Panc1 (cell line): Measurements from ENCODE around the gene CKAP2L. TPM values are rescaled to one million over a fixed set of nuclear protein-coding genes. Genes with fewer than 3 reads are reported as not detected.

Source experiments
- ATAC-seq: fragments of 200-7000 bp; cut with Tn5 transposase; 2 replicates; pipeline ENCODE4 v1.9.1; 2020; ENCODE audit warnings: mild to moderate bottlenecking, moderate library complexity
- BruUV-seq: library from RNA; stranded (reverse); fragments of 400-500 nt; replicated peaks from 2 replicates; lab custom pipeline; 2021; lab: Mats Ljungman, UMichigan
- CTCF ChIA-PET: fragments of 300-600 bp; sonication (Branson Sonifier 250); formaldehyde crosslinking; loops from one replicate; lab custom pipeline; 2022; ENCODE audit warnings: antibody characterized with exemption; lab: Charles Lee
- POLR2A ChIA-PET: fragments of 300-600 bp; sonication (Branson Sonifier 250); formaldehyde crosslinking; loops from one replicate; lab custom pipeline; 2022; ENCODE audit warnings: antibody characterized with exemption; lab: Charles Lee
- DNase-seq: peaks from one replicate; pipeline ENCODE4 v3.0.0-alpha.2; 2010; ENCODE audit warnings: low read depth, low spot score
- H3K27ac ChIP-seq: 2 replicates; pipeline ENCODE4 v1.5.1; 2011; ENCODE audit warnings: mild to moderate bottlenecking, low read length, inconsistent platforms
- H3K27me3 ChIP-seq: fragments of 200-500 bp; sonication (Bioruptor generic); 2 replicates; pipeline ENCODE4 v1.6.0; 2014; ENCODE audit warnings: low read length, inconsistent platforms; ENCODE audit not compliant: control insufficient read depth, insufficient read depth
- H3K36me3 ChIP-seq: fragments of 200-500 bp; sonication (Bioruptor generic); 2 replicates; pipeline ENCODE4 v1.5.1; 2014; ENCODE audit warnings: inconsistent platforms, mild to moderate bottlenecking, low read length, moderate library complexity; ENCODE audit not compliant: control insufficient read depth, insufficient read depth
- H3K4me1 ChIP-seq: 2 replicates; pipeline ENCODE4 v1.5.1; 2011; ENCODE audit warnings: inconsistent platforms, mild to moderate bottlenecking, low read length, moderate library complexity; ENCODE audit not compliant: control insufficient read depth, insufficient read depth
- H3K4me3 ChIP-seq, 2 experiments: 2 replicates each; pipeline ENCODE4 v1.5.1; 2011 to 2012; ENCODE audit warnings: low read depth in 2 of 2, low read length in 2 of 2, mild to moderate bottlenecking in 2 of 2, inconsistent platforms in 1 of 2, moderate library complexity in 1 of 2
- H3K9me3 ChIP-seq: fragments of 200-500 bp; sonication (Bioruptor generic); 2 replicates; pipeline ENCODE4 v1.5.1; 2014; ENCODE audit warnings: low read depth, mild to moderate bottlenecking, inconsistent platforms, low read length, moderate library complexity; ENCODE audit not compliant: control insufficient read depth, insufficient read depth
- POLR2AphosphoS5 ChIP-seq: IDR thresholded peaks from 2 replicates; pipeline ENCODE4 v1.6.1; 2012; ENCODE audit warnings: mild to moderate bottlenecking, low read depth, low read length, moderate library complexity
- SIN3A ChIP-seq: IDR thresholded peaks from 2 replicates; pipeline ENCODE4 v1.6.1; 2012; ENCODE audit warnings: low read depth, mild to moderate bottlenecking, low read length, moderate library complexity, borderline replicate concordance; ENCODE audit not compliant: insufficient read depth
- TCF7L2 ChIP-seq: IDR thresholded peaks from 2 replicates; pipeline ENCODE4 v1.6.1; 2011; ENCODE audit warnings: mild to moderate bottlenecking, low read depth, low read length, inconsistent platforms
- in situ Hi-C: cut with HindIII; loops from 2 replicates; pipeline ENCODE4 v1.10.0; 2016; ENCODE audit warnings: low sequenced_read_pairs, low pct_unique_long_range_greater_than_20kb
- intact Hi-C: fragments of 100-400 bp; cut with micrococcal nuclease; formaldehyde crosslinking; loops from one replicate; pipeline ENCODE4 v1.10.0; 2022; ENCODE audit not compliant: unreplicated experiment
- total RNA-seq: library from RNA; stranded (reverse); gene quantifications from one replicate; pipeline ENCODE4 v1.2.1, GENCODE V29; 2021; ENCODE audit not compliant: unreplicated experiment
- TF ChIP-seq, protein P1 (sequence below), 2 experiments: IDR thresholded peaks; 2 replicates each; pipeline ENCODE4 v1.6.1; 2011 to 2012; ENCODE audit warnings: low read depth in 2 of 2, control low read depth in 1 of 2, low read length in 1 of 2, mild to moderate bottlenecking in 1 of 2, moderate library complexity in 1 of 2; ENCODE audit not compliant: insufficient read depth in 1 of 2
- TF ChIP-seq, protein P2 (sequence below): fragments of 450-650 bp; IDR thresholded peaks from 2 replicates; pipeline ENCODE4 v1.5.1; 2017; ENCODE audit warnings: mild to moderate bottlenecking

CKAP2L gene
- total RNA-seq, 1 experiment from 2014 or later: 27.0 TPM

DNA sequence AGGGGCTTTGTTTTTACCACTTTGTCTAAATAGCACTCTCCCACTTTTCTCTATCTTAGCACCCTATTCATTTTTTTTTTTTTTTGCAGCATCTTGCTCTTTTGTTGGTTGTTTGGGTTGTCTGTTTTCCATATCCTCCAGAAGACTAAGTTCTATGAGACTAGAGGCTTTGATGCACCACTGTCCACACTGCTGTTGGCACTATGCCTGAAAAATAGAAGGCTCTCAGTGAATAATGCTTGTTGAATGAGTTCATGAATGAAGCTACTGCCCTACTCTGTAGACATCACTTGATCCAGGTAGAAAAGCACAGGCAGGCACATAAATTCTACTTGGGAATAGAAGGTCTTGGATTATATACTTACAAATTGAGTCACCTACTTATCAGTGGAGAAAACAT is 12.6 kb upstream of the CKAP2L start:
- DNase-seq (no peak), ATAC-seq (no peak)
- no peak overlapping the region for H3K4me3 ChIP-seq
- no peaks in the 10 kb centered on the region for H3K27me3 ChIP-seq
- no peak overlapping the region for H3K27ac ChIP-seq
- in situ Hi-C loops (no loop called here), intact Hi-C loops (no loop called here)
- TF ChIP-seq, protein P1, sequence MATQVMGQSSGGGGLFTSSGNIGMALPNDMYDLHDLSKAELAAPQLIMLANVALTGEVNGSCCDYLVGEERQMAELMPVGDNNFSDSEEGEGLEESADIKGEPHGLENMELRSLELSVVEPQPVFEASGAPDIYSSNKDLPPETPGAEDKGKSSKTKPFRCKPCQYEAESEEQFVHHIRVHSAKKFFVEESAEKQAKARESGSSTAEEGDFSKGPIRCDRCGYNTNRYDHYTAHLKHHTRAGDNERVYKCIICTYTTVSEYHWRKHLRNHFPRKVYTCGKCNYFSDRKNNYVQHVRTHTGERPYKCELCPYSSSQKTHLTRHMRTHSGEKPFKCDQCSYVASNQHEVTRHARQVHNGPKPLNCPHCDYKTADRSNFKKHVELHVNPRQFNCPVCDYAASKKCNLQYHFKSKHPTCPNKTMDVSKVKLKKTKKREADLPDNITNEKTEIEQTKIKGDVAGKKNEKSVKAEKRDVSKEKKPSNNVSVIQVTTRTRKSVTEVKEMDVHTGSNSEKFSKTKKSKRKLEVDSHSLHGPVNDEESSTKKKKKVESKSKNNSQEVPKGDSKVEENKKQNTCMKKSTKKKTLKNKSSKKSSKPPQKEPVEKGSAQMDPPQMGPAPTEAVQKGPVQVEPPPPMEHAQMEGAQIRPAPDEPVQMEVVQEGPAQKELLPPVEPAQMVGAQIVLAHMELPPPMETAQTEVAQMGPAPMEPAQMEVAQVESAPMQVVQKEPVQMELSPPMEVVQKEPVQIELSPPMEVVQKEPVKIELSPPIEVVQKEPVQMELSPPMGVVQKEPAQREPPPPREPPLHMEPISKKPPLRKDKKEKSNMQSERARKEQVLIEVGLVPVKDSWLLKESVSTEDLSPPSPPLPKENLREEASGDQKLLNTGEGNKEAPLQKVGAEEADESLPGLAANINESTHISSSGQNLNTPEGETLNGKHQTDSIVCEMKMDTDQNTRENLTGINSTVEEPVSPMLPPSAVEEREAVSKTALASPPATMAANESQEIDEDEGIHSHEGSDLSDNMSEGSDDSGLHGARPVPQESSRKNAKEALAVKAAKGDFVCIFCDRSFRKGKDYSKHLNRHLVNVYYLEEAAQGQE (IDR thresholded peaks at IDR 0.05; ENCODE audit: insufficient read depth in 1 of 2, low read depth in 2 of 2, low read length in 1 of 2): no peak
- no peak for TF ChIP-seq SIN3A
- no peak for TF ChIP-seq TCF7L2
- ChIA-PET CTCF (no interaction called here), POLR2A (no interaction called here)
- no peaks in the 10 kb centered on the region for H3K4me1 ChIP-seq
- no TSS peak for BruUV-seq
- H3K36me3 ChIP-seq: no peaks in the 10 kb centered on the region
- no peaks in the 10 kb centered on the region for H3K9me3 ChIP-seq

DNA sequence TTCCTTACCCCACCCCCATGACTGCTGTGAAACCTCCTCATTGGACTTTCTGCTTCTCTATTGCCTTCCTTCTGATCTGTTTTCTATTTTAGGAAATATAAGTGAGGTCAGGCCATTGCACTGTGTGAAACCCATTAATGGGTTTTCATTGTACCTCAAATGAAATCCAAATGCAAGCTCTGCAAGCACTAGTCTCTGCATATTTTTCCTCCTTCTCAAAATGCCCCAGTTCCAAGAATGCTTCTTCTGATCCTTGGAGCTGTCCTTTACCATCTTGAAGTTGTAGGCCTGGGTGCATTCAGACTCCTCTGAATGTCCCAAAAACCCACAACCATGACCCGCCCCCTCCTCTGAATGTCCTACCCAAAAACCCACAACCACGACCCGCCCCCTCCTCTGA is 11.7 kb upstream of the CKAP2L start:
- H3K4me3 ChIP-seq: no peak overlapping the region
- intact Hi-C loops (no loop called here), in situ Hi-C loops (no loop called here)
- no peaks in the 10 kb centered on the region for H3K9me3 ChIP-seq
- DNase-seq: no peak
- no TSS peak for BruUV-seq
- TF ChIP-seq, protein P2, sequence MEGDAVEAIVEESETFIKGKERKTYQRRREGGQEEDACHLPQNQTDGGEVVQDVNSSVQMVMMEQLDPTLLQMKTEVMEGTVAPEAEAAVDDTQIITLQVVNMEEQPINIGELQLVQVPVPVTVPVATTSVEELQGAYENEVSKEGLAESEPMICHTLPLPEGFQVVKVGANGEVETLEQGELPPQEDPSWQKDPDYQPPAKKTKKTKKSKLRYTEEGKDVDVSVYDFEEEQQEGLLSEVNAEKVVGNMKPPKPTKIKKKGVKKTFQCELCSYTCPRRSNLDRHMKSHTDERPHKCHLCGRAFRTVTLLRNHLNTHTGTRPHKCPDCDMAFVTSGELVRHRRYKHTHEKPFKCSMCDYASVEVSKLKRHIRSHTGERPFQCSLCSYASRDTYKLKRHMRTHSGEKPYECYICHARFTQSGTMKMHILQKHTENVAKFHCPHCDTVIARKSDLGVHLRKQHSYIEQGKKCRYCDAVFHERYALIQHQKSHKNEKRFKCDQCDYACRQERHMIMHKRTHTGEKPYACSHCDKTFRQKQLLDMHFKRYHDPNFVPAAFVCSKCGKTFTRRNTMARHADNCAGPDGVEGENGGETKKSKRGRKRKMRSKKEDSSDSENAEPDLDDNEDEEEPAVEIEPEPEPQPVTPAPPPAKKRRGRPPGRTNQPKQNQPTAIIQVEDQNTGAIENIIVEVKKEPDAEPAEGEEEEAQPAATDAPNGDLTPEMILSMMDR: no peak
- TF ChIP-seq SIN3A (no peak), TCF7L2 (no peak), POLR2AphosphoS5 (no peak)
- TF ChIP-seq, protein P1 (IDR thresholded peaks at IDR 0.05; ENCODE audit: insufficient read depth in 1 of 2, low read depth in 2 of 2, low read length in 1 of 2): no peak
- ChIA-PET POLR2A (no interaction called here), CTCF (no interaction called here)
- H3K36me3 ChIP-seq: no peaks in the 10 kb centered on the region
- H3K27ac ChIP-seq: no peak overlapping the region
- H3K4me1 ChIP-seq: no peaks in the 10 kb centered on the region
- ATAC-seq: no peak
- H3K27me3 ChIP-seq: no peaks in the 10 kb centered on the region
